Activated CD4-positive, alpha-beta T cell treated with anti-CD3 and anti-CD28 coated beads for 24 hours (primary cell): Measurements from ENCODE around the gene SOBP.
"Not testable (repeated sequence)": the region's sequence is repeated elsewhere in the genome, so short reads cannot be mapped to it uniquely, and the experiment has no call there.

Source experiments
- DNase-seq, 2 donors: peaks; one replicate each; pipeline ENCODE4 v3.0.0-alpha.2; 2020; ENCODE audit warnings: low read depth in 2 of 2

SOBP gene, protein sequence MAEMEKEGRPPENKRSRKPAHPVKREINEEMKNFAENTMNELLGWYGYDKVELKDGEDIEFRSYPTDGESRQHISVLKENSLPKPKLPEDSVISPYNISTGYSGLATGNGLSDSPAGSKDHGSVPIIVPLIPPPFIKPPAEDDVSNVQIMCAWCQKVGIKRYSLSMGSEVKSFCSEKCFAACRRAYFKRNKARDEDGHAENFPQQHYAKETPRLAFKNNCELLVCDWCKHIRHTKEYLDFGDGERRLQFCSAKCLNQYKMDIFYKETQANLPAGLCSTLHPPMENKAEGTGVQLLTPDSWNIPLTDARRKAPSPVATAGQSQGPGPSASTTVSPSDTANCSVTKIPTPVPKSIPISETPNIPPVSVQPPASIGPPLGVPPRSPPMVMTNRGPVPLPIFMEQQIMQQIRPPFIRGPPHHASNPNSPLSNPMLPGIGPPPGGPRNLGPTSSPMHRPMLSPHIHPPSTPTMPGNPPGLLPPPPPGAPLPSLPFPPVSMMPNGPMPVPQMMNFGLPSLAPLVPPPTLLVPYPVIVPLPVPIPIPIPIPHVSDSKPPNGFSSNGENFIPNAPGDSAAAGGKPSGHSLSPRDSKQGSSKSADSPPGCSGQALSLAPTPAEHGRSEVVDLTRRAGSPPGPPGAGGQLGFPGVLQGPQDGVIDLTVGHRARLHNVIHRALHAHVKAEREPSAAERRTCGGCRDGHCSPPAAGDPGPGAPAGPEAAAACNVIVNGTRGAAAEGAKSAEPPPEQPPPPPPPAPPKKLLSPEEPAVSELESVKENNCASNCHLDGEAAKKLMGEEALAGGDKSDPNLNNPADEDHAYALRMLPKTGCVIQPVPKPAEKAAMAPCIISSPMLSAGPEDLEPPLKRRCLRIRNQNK

DNA sequence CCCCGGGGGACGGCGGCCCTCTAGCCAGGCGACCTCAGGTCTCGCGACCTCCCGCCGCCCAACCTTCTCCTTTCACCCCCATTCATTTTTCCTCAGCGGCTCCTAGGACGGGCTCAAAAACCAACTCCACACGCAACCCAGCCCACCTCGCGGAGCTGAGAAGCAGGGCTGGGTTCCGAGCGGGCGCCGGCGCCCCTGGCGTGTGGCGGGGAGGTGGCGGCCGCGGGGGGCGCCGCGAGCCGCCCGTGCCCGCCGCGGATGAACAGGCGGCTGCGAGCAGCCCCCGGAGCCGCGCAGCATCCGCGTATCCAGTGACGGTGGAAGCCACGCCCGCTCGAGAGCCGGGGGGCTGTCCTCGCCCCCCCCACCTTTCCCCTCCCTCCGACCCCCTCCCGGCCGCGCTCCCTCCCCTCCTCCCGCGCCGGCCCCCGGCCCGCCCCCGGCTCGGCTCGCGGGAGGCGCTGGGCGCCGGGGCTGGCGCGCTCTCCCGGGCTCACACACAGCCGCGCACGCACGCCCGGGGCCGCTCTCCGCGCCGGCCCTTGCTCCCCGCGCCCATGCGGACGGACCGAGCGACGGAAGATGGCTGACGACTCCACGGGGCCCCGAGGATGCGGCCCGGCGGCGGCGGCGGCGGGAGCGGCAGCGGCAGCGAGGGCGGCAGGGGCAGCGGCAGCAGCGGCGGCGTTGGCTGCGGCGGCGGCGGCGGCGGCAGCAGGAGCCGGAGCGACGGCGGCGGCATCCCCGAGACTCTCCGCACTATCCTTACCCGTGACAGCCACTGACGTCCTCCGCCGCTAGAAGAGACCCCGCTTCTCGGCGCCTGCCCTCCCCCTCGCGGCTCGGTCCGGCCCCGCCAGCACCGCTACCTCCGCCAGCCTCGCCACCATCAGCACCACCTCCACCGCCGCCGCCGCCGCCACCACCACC is at the start of gene SOBP:
TSS of gene SOBP (plus strand) at position 482 of the 930 bp plus-strand sequence. CDS start 500 bp downstream, outside the sequence.
- DNase-seq, result peak in 1 of 2 donors; percentile 9

DNA sequence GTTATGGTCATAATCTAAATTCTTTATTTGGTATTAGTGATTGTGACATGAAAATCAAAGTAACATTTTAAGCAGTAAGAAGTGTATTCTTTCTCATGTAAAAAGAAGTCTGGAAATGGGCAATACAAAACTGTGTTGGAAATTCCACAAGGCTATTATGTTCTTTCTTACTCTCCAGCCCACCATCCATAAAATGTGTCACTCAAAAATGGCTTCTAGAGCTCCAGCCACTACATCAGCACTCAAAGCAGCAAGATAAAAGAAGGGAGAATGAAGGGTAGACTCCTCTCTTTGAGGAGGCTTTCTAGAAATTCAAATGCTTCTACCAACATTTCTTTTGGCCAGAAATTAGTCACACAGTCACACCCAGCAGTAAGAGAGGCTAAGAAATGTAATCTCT is 49.0 kb upstream of the SOBP start:
- DNase-seq, result no peak

DNA sequence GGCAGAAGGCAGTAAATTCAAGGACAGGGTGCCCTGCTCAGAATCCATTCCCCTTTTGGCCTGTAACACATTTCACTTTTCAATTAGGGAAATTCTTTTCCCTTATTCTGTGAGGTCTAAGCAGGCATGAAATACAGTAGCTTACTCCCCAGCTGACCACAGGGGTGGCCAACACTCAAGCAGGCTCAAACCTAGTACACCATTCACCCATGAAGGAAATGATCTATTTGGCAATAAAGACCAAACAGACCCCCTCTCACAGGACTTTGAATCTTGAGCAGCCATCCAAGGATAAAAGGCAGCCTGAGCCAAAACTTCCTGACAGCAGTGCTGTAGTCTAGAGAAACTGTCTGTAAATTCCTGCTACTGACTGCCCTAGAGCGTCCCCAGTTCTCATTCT is 48.2 kb upstream of the SOBP start:
- no peak for DNase-seq

DNA sequence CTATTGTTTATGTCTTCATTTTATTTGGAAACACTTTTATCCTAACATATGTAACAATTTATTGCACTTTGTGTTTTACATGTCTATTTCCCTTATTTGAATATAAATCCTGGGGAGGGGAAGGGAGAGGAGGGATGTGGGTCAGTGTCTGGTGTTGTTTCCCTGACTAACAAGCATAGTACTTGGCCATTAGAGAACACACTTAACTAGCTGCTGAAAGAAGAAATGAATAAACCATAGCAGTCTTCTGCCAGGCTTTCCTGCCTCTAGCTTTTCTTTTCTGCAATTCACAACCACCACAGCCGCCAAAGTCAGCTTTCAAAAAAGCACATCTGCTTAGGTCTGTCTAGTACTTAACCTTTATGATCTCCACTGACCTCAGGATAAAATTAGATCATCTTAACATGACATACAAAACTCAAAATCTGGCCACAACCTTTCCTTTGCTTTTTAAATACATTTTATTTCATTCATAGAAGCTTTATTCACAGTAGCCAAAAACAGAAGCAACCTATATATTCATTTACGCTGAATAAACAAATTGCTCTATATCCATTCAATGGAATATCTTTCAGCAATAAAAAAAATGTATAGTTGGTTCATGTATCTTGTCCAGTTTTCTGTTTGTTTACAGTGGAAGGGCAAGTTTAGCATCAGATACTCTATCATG is 46.8 kb upstream of the SOBP start:
- DNase-seq, result no peak

DNA sequence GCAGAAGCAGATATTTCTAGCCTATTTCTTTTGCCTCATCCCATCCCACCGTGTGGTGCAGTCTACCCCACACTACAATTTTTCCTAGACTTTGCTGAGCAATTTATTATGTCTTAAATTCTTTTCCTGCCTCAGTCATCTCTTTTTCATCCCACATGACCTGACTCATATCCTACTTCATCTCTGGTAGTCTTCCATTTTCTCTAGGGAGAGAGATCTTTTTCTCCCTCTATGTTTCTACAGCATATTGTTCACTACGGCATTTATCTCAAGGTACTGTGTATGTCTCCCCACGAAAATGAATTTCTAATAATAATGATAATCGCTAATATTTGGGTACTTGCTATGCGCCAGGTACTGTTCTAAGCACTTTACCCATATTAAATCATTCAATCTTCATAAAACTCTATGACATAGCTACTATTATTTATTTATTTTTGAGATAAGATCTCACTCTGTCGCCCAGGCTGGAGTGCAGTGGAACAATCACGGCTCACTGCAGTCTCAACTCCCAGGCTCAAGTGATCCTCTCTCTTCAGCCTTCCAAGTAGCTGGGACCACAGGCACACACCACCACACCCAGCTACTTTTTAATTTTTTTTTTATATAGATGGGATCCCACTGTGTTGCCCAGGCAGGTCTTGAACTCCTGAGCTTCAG is 46.2 kb upstream of the SOBP start:
- no peak for DNase-seq

DNA sequence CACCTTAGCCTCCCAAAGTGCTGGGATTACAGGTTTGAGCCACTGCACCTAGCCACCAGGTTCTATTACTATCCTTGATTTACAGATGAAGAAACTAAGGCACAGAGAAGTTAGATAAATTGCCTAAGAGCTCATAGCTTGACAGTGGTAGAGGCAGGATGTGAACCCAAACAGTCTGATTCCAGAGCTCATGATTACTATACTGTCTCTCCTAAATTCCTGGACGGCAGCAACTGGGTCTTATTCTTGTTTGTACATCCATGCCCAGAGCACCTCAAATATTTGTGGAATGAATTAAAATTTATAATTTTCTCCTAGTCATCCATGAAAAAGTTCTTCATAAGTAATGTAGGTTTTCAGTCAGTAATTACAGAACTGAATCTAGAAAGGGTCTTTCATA is 45.6 kb upstream of the SOBP start:
- no peak for DNase-seq

DNA sequence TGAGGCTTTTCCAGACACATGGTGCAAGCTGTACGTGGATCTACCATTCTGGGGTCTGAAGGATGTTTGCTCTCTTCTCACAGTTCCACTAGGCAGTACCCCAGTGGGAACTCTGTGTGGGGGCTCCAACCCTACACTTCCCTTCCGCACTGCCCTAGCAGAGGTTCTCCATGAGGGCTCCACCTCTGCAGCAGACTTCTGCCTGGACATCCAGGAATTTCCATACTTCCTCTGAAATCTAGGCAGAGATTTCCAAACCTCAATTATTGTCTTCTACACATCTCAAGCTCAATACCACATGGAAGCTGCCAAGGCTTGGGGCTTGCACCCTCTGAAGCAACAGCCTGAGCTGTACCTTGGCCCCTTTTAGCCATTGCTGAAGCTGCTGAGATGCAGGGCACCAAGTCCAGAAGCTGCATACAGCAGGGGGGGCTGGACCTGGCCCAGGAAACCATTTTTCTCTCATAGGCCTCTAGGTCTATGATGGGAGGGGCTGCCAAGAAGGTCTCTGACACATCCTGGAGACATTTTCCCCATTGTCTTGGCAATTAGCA is 42.2 kb upstream of the SOBP start:
- no peak for DNase-seq

DNA sequence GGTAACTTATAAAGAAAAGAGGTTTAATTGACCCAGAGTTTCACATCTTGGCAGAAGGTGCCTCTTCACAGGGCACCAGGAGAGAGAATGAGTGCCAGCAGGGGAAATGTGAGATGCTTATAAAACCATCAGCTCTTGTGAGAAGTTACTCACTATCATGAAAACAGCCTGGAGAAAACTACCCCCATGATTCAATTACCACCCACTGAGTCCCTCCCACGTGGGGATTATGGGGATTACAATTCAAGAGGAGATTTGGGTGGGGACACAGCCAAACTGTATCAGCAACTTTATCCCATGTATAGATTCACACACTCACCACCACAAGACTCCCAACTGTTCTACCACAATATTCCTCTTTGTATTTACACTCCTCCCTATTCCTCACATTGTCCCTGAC is 41.1 kb upstream of the SOBP start:
- DNase-seq, result no peak

DNA sequence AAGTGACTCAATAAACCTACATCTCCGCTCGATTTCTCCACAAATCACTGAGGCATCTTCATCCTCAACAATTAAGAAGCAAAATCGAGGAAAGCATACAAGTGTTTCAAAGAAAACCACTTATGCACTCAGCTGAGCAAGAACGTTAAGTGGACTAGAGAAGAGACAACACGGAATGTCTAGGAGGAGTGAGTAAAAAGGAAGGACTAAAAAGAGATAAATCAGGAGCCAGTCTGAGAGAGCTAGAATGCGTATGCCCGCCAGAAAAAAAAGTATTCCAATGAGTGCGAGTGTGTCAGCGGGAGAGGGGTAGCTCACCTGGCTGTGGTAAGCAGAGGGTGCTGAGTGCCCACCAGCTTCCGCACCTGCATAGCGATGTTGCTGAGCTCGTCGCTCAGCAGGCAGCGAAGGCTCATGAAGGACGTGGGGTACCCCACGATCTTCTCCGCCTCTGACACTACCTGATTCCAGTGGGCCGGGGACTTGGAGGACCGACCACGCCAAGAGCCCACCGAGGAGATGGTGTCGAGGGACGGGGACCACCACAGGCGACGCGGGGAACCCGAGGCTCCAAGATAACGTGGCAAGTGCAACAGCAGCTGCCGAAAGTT is 31.1 kb upstream of the SOBP start:
- peak in 1 of 2 donors; percentile 15 for DNase-seq

DNA sequence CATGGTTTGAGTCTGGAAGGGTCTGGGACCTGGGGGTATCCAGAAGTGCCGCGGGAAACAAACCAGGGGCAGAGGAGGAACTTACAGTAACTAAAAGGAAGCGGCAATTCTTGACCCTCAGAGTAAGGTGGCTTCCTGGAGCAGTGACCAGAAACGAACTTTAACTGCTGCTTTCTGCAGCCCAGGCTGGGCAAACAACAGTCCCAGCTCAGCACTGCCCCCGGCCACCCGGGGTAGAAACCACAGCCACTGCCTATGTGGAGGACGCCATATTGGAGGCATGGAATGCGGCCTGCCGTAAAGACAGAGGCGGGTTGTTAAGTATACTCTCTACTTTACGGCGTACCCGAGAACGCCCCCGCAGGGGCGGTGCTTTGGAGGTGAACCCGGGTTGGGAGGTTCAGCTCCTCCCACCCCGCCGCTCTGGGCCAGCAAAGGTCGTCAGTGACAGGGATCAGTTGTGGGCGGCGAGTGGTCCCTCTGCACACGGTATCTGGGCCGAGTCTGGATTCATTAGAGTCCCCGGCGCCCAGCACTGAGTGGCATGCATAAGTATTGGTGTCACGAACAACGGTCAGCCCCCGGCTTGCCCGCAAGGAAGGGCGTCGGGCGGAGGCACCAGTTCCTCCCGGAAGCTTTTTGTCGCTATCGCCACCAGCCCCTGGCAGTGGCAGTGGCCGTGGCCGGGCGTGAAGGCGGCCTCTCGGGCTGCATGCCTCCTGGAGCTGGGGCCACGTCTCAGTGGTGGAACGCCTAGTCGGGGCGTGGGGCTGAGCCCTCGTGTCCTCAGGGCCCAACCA is 30.4 kb upstream of the SOBP start, which contains the start of gene PDSS2:
TSS of gene PDSS2 (minus strand) at position 282 of the 800 bp plus-strand sequence. CDS start at position 3, 279 bp downstream.
- peak; percentile 97 to 98 for DNase-seq

DNA sequence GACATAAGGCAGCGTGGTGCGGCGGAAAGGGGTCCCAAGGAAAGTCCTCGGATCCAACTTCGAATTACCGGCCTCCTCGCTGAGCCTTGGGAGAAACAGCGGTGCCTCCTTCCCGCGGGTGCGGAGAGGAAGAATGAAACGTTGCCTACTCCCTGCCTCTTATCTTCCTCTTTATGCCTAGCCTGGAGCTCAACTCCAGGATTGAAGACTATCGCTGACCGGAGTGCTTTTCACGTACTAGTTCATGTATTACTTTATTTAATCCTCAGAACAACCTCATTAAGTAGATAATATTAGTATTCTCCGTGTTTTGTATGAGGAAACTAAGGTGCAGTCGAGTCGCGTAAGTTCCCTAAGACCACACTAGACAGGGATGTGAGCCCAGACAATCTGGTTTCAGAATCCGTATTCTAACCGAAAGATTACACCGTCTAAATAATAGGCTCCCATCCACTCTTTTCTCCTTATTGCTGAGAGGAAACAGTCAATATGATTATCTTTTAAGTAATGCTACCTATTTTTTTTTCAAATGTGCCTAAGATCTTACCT is 29.8 kb upstream of the SOBP start:
- DNase-seq, result no peak

DNA sequence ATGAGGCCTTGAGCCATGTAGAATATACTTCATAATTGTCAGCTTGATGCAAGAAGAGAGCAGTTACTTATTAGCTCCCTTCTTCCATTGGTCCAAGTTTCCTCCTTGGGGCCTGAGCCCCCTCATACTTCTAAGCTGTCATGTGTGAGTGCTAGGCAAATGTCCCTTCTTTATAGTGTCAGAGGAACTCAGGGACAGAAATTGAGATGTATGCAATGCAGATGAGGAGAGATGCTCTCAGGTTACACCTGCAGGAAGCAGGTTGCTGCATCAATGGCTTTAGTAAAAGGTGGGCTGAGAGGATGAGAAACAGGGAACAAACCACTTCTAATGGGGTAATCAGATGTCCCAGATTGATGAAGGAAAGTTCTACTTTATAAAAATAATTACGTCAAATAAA is 23.9 kb upstream of the SOBP start:
- no peak for DNase-seq

DNA sequence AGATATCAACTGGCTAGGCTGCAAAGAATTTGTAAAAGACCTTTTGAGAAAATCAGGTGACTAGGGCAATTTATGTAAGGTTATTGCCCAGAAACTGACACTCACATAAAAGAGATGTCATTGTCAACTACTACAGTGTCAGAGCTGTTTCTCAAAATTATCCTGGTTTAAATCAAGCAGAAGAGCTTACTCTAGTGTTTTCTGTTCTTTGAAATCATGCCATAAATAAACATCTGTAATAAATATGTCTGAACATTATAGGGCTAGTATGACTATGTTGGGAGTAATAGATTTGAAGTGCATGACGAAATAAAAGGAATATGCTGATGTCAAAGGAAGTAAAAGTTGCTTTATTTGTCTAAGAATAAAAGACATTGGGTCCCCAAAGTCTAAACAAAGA is 19.6 kb upstream of the SOBP start:
- DNase-seq, result no peak

DNA sequence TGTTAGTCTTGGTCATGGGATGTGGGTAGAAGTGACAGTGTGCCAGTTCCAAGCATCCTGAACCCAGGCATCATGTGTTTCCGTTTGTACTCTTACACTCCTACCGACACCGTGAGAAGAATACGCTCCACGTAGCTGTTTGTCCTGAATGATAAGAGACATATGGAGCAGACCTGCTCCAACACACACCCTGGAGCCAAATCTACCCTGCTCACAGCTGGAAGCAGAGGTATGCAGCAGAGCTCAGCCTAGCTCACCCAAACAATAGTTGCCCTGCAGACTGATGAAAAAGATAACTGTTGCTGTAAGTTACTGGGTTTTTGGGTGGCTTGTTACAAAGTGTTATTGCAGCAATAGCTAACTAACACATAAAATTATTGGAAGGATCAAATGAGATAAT is 16.3 kb upstream of the SOBP start:
- DNase-seq, result no peak

DNA sequence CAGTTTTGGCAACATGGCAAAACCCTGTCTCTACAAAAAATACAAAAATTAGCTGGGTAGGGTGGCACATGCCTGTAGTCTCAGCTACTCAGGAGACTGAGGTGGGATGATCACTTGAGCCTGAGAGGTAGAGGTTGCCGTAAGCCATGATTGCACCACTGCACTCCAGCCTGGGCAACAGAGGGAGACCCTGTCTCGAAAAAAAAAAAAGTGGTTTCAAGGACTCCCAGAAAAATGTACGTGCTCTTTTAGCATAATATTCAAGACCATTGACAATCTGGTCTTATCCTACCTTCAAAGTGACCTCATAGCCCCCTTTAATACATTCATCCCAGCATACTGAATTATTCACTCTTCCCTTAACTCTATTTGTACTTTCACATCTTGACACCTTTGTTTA is 14.6 kb upstream of the SOBP start:
- not testable (repeated sequence) for DNase-seq

DNA sequence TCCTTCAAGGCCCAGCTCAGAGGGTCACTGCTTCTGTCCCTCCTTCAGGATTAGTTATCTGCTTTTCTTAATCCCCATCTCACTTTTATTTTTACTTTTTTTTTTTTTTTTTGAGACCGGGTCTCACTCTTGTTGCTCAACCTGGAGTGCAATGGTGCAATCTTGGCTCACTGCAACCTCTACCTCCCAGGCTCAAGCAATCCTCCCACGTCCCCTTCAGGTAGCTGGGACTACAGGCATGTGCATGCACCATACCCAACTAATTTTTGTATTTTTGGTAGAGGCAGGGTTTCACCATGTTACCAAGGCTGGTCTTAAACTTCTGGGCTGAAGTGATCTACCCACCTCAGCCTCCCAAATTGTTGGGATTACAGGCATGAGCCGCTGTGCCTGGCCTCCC is 14.1 kb upstream of the SOBP start:
- not testable (repeated sequence) for DNase-seq

DNA sequence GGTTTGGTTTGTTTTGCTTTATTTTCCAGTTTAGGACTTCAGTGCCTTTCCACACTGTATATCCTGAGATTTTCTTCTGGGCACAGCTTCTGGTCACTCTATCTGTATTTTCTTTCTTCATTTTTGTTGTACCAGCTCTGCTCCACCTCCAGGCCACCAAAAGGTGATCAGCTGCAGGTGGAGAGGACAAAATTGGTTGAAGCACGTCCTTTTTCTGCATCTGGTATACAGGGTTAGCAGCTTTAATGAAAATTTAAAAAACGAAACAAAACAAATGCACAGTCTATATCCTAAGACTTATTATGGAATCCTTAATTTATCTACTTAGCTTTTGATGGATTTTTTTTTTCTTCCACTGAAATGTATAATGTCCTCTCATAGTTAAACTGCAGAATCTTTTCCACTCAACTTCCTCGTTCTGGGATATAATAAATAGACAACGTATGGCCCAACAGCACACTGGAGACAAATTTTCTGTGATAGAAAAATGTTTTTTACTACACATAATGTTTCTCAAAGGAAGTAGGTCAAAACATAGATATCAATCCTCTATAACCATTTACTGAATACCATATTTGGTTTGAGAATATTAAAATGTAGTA is 10.7 kb upstream of the SOBP start:
- DNase-seq, result no peak

DNA sequence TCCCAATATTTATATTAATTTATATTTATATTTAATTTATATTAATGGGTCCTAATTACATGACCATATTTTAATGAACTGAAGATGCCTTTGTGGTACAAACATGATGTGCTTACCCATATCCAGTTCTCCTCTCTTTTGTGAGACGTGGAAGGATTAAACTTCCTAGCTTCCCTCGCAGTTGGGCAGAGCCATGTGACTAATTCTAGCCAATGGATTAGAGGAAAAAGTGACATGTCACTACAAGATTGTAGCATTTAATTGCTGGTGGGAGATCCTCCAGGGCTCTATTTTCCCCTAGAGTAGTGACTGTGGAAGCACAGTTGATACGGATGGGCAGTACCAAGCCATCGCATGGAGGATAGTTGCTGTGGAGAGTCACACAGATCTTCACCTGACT is 4.8 kb upstream of the SOBP start:
- no peak for DNase-seq
